HAP-1 (cell line): ENCODE measurements around the gene B3GAT3.
"Not testable (repeated sequence)": the region's sequence is repeated elsewhere in the genome, so short reads cannot be mapped to it uniquely, and the experiment has no call there.

Experiments
- DNase-seq, 2 experiments: peaks; one replicate each; pipeline ENCODE4 v3.0.0-alpha.2; 2016 to 2020; ENCODE audit warnings: low spot score in 2 of 2
- H3K27me3 ChIP-seq: fragments of 250-450 bp; sonication (Bioruptor Pico); 2 replicates; pipeline ENCODE4 v1.5.1; 2020; ENCODE audit warnings: low read depth, mild to moderate bottlenecking, moderate library complexity
- H3K36me3 ChIP-seq: fragments of 250-450 bp; sonication (Bioruptor Pico); replicated peaks from 2 replicates; pipeline ENCODE4 v1.5.1; 2020; ENCODE audit warnings: mild to moderate bottlenecking
- H3K4me1 ChIP-seq: fragments of 250-450 bp; sonication (Bioruptor Pico); 2 replicates; pipeline ENCODE4 v1.5.1; 2020; ENCODE audit warnings: mild to moderate bottlenecking
- H3K4me3 ChIP-seq: fragments of 250-450 bp; sonication (Bioruptor Pico); 2 replicates; pipeline ENCODE4 v1.5.1; 2020; ENCODE audit warnings: mild to moderate bottlenecking, moderate library complexity
- H3K9me3 ChIP-seq: fragments of 250-450 bp; sonication (Bioruptor Pico); 2 replicates; pipeline ENCODE4 v1.5.1; 2020; ENCODE audit warnings: mild to moderate bottlenecking, moderate library complexity
- in situ Hi-C: fragments of 300-500 bp; cut with MboI; formaldehyde crosslinking; loops from 3 replicates; pipeline ENCODE4 v1.14.3; 2020; ENCODE audit warnings: low sequenced_read_pairs, inconsistent platforms, mixed read lengths

B3GAT3 gene

DNA sequence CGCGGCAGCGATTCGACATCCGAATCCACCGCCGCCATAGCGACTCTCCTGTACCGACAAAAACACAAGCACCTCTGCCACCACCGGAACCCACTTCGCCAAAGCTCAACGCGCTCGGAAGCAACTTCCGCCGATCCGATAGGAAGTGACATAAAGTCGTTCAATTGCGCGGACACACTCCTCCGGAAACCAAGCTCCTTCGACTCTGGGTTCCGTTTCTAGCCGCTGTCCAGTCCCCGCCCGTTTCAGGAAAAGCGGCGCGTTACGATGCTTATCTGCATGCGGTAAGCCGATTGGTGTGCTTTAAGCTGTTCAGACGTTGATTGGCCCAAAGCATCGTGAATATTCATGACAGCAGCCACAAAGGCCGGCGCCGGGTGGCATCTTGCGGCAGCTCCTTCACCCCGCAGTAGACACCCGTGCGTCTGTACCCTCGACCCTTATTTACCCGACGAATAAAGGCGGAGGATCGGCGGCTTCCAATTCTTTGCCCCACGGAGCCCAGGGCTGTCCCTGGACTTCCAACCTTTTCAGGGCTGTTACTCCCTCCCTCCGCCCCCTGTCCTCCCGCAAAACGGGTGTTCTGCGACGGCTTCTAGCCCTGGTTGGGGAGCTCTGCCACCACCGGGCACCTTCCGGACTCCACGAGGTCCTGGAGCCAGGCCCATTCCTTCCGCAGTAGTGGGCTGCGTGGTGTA lies 30.2 kb downstream of the B3GAT3 start, which contains the start of gene TUT1:
TSS of gene TUT1 (minus strand) at position 76 of the 698 bp plus-strand sequence. CDS start at position 38, 38 bp downstream.
- Histone ChIP-seq H3K36me3 (peaks cover 60% of the 10 kb centered on the region), H3K4me1 (peaks cover 4% of the 10 kb centered on the region)

DNA sequence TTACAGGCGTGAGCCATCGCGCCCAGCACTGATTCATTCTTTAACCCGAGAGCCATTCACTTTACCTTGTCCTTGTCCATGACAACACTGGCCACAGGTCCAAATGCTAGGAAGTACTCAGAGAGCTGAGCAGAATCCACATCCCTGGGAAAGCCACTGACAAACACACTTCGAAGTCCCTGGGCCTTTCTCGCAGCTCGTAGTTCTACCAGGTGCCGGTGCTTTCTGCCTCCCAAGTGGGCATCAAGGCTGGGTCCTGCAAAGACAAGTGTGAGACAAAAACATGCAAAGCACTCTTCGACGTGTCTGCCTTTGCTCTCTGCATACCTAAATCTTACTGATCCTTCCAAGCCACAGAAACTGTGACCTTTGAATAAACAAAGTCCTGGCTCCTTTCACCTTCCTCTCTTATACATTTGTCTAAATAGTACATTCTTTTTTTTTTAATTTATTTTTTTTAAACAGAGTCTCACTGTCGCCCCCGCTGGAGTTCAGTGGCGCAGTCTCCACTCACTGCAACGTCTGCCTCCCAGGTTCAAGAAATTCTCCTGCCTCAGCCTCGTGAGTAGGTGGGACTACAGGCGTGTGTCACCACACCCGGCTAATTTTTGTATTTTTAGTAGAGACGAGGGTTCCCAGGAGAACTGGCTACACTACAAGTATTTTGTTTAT lies 32.7 kb downstream of the B3GAT3 start:
- in situ Hi-C loops: no loop called here
- H3K4me3 ChIP-seq: no peak overlapping the region
- H3K27me3 ChIP-seq: no peaks in the 10 kb centered on the region
- peaks cover 4% of the 10 kb centered on the region for H3K4me1 ChIP-seq
- H3K36me3 ChIP-seq: peaks cover 53% of the 10 kb centered on the region
- no peaks in the 10 kb centered on the region for H3K9me3 ChIP-seq
- no peak for DNase-seq

More for the DNA sequence above, 30.2 kb downstream of the B3GAT3 start, which contains the start of gene TUT1:
- Histone ChIP-seq H3K9me3 (no peaks in the 10 kb centered on the region), H3K4me3 (peak within 1 kb of the TSS; percentile 90), H3K27me3 (no peaks in the 10 kb centered on the region)
- in situ Hi-C loops: no loop called here
- DNase-seq: peak; percentile 96 to 98

DNA sequence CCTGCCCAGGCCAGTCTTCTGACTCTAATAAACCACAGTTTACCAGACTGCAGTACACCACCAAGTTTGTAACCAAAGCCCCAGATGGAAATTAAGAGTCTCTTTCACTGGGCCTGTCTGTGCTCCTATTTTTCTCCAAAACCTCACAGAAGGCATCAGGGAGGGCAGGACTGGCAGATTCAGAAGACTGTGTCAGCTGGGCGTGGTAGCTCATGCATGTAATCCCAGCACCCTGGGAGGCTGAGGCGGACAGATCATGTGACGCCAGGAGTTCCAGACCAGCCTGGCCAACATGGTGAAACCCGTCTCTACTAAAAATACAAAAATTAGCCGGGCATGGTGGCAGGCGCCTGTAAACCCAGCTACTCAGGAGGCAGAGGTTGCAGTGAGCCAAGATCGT lies 36.4 kb downstream of the B3GAT3 start:
- H3K9me3 ChIP-seq, H3K4me3 ChIP-seq, in situ Hi-C loops, H3K4me1 ChIP-seq, DNase-seq, H3K27me3 ChIP-seq: not testable (repeated sequence)
- peaks cover 61% of the 10 kb centered on the region for H3K36me3 ChIP-seq

DNA sequence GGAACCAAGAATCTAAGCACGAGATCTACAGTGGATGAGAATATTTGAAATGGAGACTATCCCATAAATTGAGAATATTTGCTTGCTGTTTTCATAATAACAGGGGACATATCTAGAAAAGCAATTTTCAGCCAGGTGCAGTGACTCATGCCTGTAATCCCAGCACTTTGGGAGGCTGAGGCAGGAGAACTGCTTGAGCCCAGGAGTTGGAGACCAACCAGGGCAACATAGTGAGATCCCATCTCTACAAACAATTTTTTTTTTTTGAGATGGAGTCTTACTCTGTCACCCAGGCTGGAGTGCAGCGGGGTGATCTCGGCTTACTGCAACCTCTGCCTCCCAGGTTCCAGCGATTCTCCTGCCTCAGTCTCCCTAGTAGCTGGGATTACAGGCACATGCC lies 40.1 kb downstream of the B3GAT3 start:
- H3K4me3 ChIP-seq, H3K9me3 ChIP-seq, H3K4me1 ChIP-seq, DNase-seq, in situ Hi-C loops, H3K27me3 ChIP-seq: not testable (repeated sequence)
- peaks cover 60% of the 10 kb centered on the region for H3K36me3 ChIP-seq

DNA sequence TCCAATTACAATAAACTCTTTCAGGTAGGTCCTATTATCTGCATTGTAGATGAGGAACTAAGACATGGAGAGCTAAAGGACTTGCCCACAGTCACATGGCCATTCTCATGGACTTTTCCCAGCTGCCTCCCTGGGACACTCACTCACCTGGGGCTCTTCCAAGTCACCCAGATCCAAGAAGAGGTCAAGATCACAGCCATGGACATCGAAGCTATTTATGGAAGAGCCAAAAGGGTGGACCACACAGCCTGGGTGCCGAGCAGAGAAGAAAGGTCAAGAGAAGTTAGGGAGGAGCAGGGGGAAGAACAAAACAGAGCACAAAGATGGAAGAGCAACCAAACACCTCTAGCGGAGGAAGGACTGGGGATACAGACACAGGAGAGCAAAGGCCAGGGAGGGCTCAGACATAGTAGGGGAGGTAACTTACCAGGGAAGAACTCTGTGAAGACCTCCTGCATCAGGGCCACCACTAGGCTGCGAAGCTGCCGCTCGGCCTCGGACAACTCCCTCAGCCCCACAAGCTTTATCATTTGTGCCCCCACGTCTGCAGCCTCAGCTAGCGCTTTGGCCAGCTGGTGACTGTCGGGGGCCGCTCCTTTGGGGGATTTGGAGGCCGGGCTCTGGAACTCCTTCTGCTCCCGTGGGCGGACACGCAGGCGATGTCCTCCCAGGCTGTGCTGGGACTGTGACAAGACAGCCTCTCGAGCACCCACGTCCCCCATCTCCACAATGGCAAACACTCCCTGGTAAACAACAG lies 40.6 kb downstream of the B3GAT3 start:
- no peak for DNase-seq
- Histone ChIP-seq H3K27me3 (no peaks in the 10 kb centered on the region), H3K4me1 (no peaks in the 10 kb centered on the region), H3K9me3 (no peaks in the 10 kb centered on the region), H3K4me3 (no peak overlapping the region), H3K36me3 (peaks cover 61% of the 10 kb centered on the region)
- in situ Hi-C loops: no loop called here

DNA sequence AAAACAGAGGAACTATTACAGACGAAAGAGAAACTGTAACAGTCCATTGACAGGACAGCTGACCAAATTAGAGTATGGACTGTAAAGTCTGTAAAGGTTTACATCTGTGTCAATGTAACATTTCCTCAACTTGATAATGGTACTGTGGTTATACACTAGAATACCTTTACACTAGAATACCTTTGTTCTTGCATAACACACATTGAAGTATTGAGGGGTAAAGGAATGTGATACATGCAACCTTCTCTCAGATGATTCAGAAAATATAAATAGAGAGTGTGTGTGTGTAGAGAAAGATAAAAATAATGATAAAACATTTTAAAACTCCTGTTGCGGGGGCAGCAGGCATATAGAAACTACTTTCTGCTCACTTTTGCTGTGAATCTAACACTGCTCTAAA lies 42.5 kb downstream of the B3GAT3 start:
- Histone ChIP-seq H3K4me3 (no peak overlapping the region), H3K9me3 (no peaks in the 10 kb centered on the region), H3K36me3 (peaks cover 66% of the 10 kb centered on the region), H3K27me3 (no peaks in the 10 kb centered on the region), H3K4me1 (peaks cover 11% of the 10 kb centered on the region)
- in situ Hi-C loops: no loop called here
- no peak for DNase-seq

DNA sequence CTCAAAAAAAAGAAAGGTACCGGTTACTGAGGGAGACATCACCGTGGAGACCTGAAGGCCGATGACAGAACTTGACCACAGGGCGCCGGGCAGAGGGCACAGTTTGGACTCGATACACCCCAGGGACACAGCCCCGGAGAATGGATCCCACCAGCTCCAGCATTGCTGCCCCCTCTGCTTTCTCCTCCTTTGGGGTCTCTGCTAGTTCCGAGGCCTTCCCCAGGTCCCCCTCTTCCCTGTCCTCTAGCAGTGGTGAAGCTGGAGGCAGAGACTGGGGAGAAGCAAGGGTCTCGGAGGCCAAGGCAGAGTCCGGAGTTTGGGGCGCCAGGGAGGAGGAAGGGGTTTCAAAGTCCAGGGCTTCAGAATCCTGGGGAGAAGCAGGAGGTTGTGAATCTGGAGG lies 43.2 kb downstream of the B3GAT3 start:
- peaks cover 11% of the 10 kb centered on the region for H3K4me1 ChIP-seq
- no peaks in the 10 kb centered on the region for H3K27me3 ChIP-seq
- no peaks in the 10 kb centered on the region for H3K9me3 ChIP-seq
- in situ Hi-C loops: no loop called here
- no peak overlapping the region for H3K4me3 ChIP-seq
- DNase-seq: no peak
- peaks cover 65% of the 10 kb centered on the region for H3K36me3 ChIP-seq

DNA sequence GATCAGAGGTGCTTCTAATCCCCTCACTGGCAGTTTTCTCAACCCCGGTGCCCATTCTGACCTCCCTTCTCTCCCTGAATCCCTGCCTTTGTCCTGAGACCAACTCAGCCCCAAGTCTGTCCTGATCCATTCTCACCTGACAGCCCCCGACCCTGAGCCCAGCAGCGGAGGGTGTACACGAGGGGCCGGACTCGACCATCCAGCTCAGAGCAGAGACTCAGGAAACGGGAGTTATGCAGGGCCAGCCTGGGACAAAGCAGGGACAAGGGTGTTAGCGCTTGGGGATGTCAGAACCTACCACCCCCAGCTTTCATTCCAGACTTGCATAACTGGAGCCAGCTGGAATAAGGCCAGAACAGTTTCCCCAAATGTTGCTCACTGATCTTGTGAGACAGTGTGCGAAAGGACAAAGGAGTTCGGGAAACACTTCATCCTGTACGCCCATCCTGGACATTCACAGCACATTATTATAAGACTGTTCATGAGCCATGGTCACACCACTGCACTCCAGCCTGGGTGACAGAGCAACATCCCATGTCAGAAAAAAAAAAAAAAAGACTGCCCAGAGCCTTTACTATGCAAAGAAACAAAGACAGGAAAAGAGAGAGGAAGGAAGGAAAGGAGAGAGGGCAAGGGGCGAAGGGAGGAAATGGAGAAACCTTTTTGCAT lies 44.6 kb downstream of the B3GAT3 start:
- no peaks in the 10 kb centered on the region for H3K9me3 ChIP-seq
- in situ Hi-C loops: no loop called here
- H3K4me1 ChIP-seq: peaks cover 14% of the 10 kb centered on the region
- no peak overlapping the region for H3K4me3 ChIP-seq
- no peak for DNase-seq
- no peaks in the 10 kb centered on the region for H3K27me3 ChIP-seq
- H3K36me3 ChIP-seq: peaks cover 73% of the 10 kb centered on the region

DNA sequence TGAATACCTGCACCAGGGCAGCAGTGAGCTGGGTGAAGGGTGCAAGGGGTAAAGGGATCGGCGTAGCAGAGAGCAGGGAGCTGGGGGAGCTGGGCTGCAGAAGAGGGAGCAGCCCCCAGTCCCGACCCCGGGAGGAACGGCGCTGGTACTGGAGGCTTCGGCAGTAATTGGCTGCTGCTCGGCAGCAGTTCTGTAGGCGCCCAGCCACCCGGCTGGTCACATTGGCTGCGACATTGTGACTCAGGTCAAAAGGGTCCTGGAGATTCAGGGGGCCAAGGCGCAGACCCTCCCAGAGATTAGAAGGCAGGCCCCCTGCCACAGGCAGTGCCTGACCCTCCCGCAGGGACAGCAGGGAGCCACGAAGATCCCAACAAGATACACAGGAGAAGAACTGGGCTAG lies 45.9 kb downstream of the B3GAT3 start:
- in situ Hi-C loops: no loop called here
- Histone ChIP-seq H3K36me3 (peaks cover 75% of the 10 kb centered on the region), H3K4me3 (no peak overlapping the region), H3K9me3 (no peaks in the 10 kb centered on the region), H3K27me3 (no peaks in the 10 kb centered on the region), H3K4me1 (peaks cover 22% of the 10 kb centered on the region)
- no peak for DNase-seq

DNA sequence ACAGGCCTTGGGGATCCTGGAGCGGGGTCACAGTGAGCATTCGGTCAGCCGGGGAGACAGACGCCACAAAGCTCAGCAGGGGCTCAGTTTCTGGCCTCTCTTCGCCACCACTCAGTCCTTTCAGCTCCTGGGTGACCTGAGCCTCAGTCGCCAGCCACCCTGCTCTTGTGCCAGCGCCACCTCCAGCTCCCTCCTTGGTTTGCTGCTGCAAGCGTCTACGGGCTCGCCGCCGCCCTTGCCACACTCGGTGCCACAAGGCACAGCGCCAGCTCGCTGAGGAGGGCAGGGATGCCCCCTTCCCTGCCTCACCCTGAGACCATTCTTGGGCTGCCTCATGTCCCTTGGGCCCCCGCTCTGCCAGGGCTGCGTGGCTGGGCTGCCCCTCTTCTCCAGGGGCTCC lies 46.6 kb downstream of the B3GAT3 start:
- in situ Hi-C loops: no loop called here
- Histone ChIP-seq H3K27me3 (no peaks in the 10 kb centered on the region), H3K36me3 (peaks cover 79% of the 10 kb centered on the region), H3K4me3 (peak overlapping the region; percentile 89), H3K9me3 (no peaks in the 10 kb centered on the region), H3K4me1 (peaks cover 24% of the 10 kb centered on the region)
- no peak for DNase-seq

DNA sequence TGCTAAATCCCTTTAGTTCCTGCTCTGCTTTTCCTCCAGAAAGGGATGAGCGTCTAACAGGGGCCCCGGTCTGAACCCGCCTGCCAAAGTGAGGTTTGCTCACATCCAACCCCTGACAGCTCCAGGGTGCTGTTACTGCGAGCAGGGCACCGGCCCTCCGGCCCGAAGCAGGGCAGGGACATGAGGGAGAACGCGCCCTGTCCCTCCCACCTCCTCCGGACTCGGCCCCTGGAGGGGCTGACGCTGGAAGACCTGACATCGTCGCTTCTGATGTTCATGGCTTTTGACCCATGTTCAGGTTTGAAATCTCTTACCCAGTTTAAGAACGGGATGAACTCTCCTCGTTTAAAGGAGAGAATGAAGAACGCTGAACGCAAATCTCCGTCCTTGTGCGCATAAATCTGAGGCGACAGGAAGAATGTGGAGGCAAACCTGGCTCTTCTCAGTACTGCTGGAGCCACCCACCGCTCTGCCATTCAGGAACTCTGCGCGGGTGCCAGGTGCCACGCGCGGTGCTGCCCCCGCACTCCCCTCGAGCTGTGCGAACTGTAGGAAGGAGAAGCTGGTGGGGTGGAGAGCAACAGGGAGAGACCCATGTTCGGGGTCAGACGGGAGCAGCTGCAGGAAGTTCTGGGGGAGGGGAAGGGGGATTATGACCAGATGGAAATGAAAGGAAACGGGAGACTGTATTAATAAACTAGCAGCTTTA lies 47.3 kb downstream of the B3GAT3 start:
- Histone ChIP-seq H3K4me3 (peak overlapping the region; percentile 89), H3K4me1 (peaks cover 25% of the 10 kb centered on the region), H3K36me3 (peaks cover 82% of the 10 kb centered on the region), H3K27me3 (no peaks in the 10 kb centered on the region), H3K9me3 (no peaks in the 10 kb centered on the region)
- in situ Hi-C loops: no loop called here
- DNase-seq: peak in 1 of 2 experiments; percentile 50

DNA sequence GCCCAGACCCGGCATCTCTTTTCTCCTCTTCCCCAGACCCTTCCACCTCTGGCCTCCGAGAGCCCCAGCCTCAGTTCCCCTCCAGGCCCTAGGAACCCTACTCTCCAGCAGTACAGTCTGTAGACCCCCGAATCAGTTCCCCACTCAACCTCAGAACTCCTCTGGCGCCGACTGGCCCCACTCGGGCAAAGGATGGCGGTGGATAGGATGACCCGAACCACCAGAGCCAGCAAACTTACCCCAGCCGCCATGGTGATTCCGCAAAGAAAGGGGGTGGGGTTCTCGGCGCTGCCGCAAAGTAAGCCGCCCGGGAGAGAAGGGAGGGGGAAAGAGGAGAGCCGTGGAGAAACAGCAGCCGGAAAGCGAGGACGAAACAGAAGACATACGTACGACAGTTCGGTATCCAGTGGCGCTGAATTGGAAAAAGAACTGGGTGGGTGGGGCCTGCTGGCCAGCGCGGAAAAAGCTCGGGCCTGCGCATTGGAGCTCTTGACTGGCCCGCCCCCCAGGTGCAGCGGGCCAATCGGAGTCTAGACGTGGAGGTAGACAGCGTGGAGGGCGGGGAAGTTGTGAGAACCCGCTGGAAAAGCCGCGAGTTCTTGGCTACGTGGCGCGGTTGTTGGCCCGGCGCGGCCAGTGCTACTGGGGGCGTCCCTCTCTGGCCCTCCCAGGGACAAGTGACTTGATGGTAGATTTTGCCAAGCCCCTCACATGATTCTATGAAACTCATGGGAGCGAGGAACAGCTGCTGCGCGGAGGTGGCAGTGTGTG lies 48.0 kb downstream of the B3GAT3 start, which contains the start of gene EEF1G:
TSS of gene EEF1G (minus strand) at position 300 of the 771 bp plus-strand sequence. CDS start at position 251, 49 bp downstream.
- DNase-seq: peak; percentile 99
- H3K4me1 ChIP-seq: peaks cover 25% of the 10 kb centered on the region
- in situ Hi-C loops: no loop called here
- no peaks in the 10 kb centered on the region for H3K27me3 ChIP-seq
- H3K4me3 ChIP-seq: peak within 1 kb of the TSS; percentile 89
- H3K9me3 ChIP-seq: no peaks in the 10 kb centered on the region
- H3K36me3 ChIP-seq: peaks cover 86% of the 10 kb centered on the region
